Umbilical cord (tissue), 2 donors: Measurements from ENCODE around the gene ARF6. TPM values are rescaled to one million over a fixed set of nuclear protein-coding genes. Genes with fewer than 3 reads are reported as not detected.
"Not testable (repeated sequence)": the region's sequence is repeated elsewhere in the genome, so short reads cannot be mapped to it uniquely, and the experiment has no call there.

ENCODE experiments used
- DNase-seq: peaks from one replicate; pipeline ENCODE4 v3.0.0-alpha.2; 2015; ENCODE audit warnings: low spot score
- total RNA-seq: library from RNA; depleted of rRNA; stranded (reverse); fragments of >200 nt; gene quantifications from one replicate; pipeline ENCODE4 v1.2.3, GENCODE V29; 2014; ENCODE audit warnings: low replicate concordance; ENCODE audit not compliant: insufficient read depth

Gene ARF6
- 36.6 TPM for total RNA-seq

GRCh38 chr14:49892636-49893308 lies at the start of gene ARF6:
Gene ARF6, plus strand, starts transcription at chr14:49893082. Its CDS starts 655 bp downstream, at chr14:49893737.
- peak; percentile 99 for DNase-seq

GRCh38 chr14:49849213-49849847 lies 43.6 kb upstream of the ARF6 start:
- DNase-seq, result no peak

GRCh38 chr14:49851813-49852212 lies 41.1 kb upstream of the ARF6 start:
- DNase-seq, result no peak

GRCh38 chr14:49852301-49853157 lies 40.4 kb upstream of the ARF6 start, which contains the start of gene NEMF:
Gene NEMF, minus strand, starts transcription at chr14:49852788. Its CDS starts 35 bp downstream, at chr14:49852753.
- peak; percentile 95 for DNase-seq

- DNase-seq, result no peak
Measured at GRCh38 chr14:49853158-49853477, 39.8 kb upstream of the ARF6 start.

GRCh38 chr14:49853572-49854375 lies 39.1 kb upstream of the ARF6 start:
- DNase-seq, result peak; percentile 81

- no peak for DNase-seq
Measured at GRCh38 chr14:49857427-49858003, 35.4 kb upstream of the ARF6 start.

GRCh38 chr14:49858383-49858782 lies 34.5 kb upstream of the ARF6 start:
- DNase-seq, result no peak

GRCh38 chr14:49860988-49861698 lies 31.7 kb upstream of the ARF6 start:
- DNase-seq, result no peak

- peak; percentile 95 for DNase-seq
Measured at GRCh38 chr14:49861699-49862088, 31.2 kb upstream of the ARF6 start.

GRCh38 chr14:49862089-49862673 lies 30.7 kb upstream of the ARF6 start:
- DNase-seq, result peak; percentile 94

- peak; percentile 55 for DNase-seq
Measured at GRCh38 chr14:49863487-49864281, 29.2 kb upstream of the ARF6 start.

- peak; percentile 73 for DNase-seq
Measured at GRCh38 chr14:49865431-49865859, 27.4 kb upstream of the ARF6 start.

- peak; percentile 96 for DNase-seq
Measured at GRCh38 chr14:49867831-49868719, 24.8 kb upstream of the ARF6 start.

GRCh38 chr14:49868720-49869114 lies 24.2 kb upstream of the ARF6 start:
- DNase-seq, result no peak

- no peak for DNase-seq
Measured at GRCh38 chr14:49870908-49871307, 22.0 kb upstream of the ARF6 start.

- not testable (repeated sequence) for DNase-seq
Measured at GRCh38 chr14:49873548-49873947, 19.3 kb upstream of the ARF6 start.

- DNase-seq, result no peak
Measured at GRCh38 chr14:49875640-49876198, 17.2 kb upstream of the ARF6 start.
